ENCODE data around the gene ARHGEF33.

The ARHGEF33 gene

GRCh38 chr2:38968021-38968420, 78.3 kb downstream of the ARHGEF33 start:
- no peak for DNase-seq (ENCODE audit: low spot score)
- H3K36me3 ChIP-seq (ENCODE audit: low read depth), result no peaks in the 10 kb centered on the region
- no peak overlapping the region for H3K4me3 ChIP-seq (ENCODE audit: severe bottlenecking)
- no peaks in the 10 kb centered on the region for H3K4me1 ChIP-seq (ENCODE audit: insufficient read depth, poor library complexity, severe bottlenecking)
- H3K27me3 ChIP-seq (ENCODE audit: insufficient read depth, poor library complexity, severe bottlenecking), result no peaks in the 10 kb centered on the region
- TF ChIP-seq CTCF (IDR thresholded peaks at IDR 0.05; ENCODE audit: poor library complexity, severe bottlenecking), result no peak
- H3K27ac ChIP-seq (ENCODE audit: poor library complexity, severe bottlenecking), result no peak overlapping the region
- H3K9me3 ChIP-seq (ENCODE audit: severe bottlenecking), result no peaks in the 10 kb centered on the region
- ATAC-seq (ENCODE audit: low read depth), result no peak

GRCh38 chr2:38971377-38971776, 81.7 kb downstream of the ARHGEF33 start:
- Histone ChIP-seq H3K27ac (ENCODE audit: poor library complexity, severe bottlenecking) (no peak overlapping the region), H3K4me3 (ENCODE audit: severe bottlenecking) (no peak overlapping the region), H3K9me3 (ENCODE audit: severe bottlenecking) (no peaks in the 10 kb centered on the region), H3K4me1 (ENCODE audit: insufficient read depth, poor library complexity, severe bottlenecking) (no peaks in the 10 kb centered on the region), H3K27me3 (ENCODE audit: insufficient read depth, poor library complexity, severe bottlenecking) (no peaks in the 10 kb centered on the region), H3K36me3 (ENCODE audit: low read depth) (no peaks in the 10 kb centered on the region)
- DNase-seq (ENCODE audit: low spot score) (no peak), ATAC-seq (ENCODE audit: low read depth) (no peak)
- no peak for TF ChIP-seq CTCF (IDR thresholded peaks at IDR 0.05; ENCODE audit: poor library complexity, severe bottlenecking)

- H3K9me3 ChIP-seq (ENCODE audit: severe bottlenecking), result no peaks in the 10 kb centered on the region
- H3K27ac ChIP-seq (ENCODE audit: poor library complexity, severe bottlenecking), result no peak overlapping the region
- no peak for TF ChIP-seq CTCF (IDR thresholded peaks at IDR 0.05; ENCODE audit: poor library complexity, severe bottlenecking)
- no peak overlapping the region for H3K4me3 ChIP-seq (ENCODE audit: severe bottlenecking)
- no peak for DNase-seq (ENCODE audit: low spot score)
- no peak for ATAC-seq (ENCODE audit: low read depth)
- no peaks in the 10 kb centered on the region for H3K27me3 ChIP-seq (ENCODE audit: insufficient read depth, poor library complexity, severe bottlenecking)
- no peaks in the 10 kb centered on the region for H3K4me1 ChIP-seq (ENCODE audit: insufficient read depth, poor library complexity, severe bottlenecking)
- H3K36me3 ChIP-seq (ENCODE audit: low read depth), result no peaks in the 10 kb centered on the region
Measured at GRCh38 chr2:38973266-38973665, 83.6 kb downstream of the ARHGEF33 start.

- H3K36me3 ChIP-seq (ENCODE audit: low read depth), result no peaks in the 10 kb centered on the region
- DNase-seq (ENCODE audit: low spot score) (no peak), ATAC-seq (ENCODE audit: low read depth) (no peak)
- H3K9me3 ChIP-seq (ENCODE audit: severe bottlenecking), result no peaks in the 10 kb centered on the region
- H3K4me1 ChIP-seq (ENCODE audit: insufficient read depth, poor library complexity, severe bottlenecking), result no peaks in the 10 kb centered on the region
- no peak for TF ChIP-seq CTCF (IDR thresholded peaks at IDR 0.05; ENCODE audit: poor library complexity, severe bottlenecking)
- H3K4me3 ChIP-seq (ENCODE audit: severe bottlenecking), result no peak overlapping the region
- H3K27me3 ChIP-seq (ENCODE audit: insufficient read depth, poor library complexity, severe bottlenecking), result no peaks in the 10 kb centered on the region
- H3K27ac ChIP-seq (ENCODE audit: poor library complexity, severe bottlenecking), result no peak overlapping the region
Measured at GRCh38 chr2:38975042-38975441, 85.4 kb downstream of the ARHGEF33 start.

- TF ChIP-seq CTCF (IDR thresholded peaks at IDR 0.05; ENCODE audit: poor library complexity, severe bottlenecking), result no peak
- Histone ChIP-seq H3K27me3 (ENCODE audit: insufficient read depth, poor library complexity, severe bottlenecking) (no peaks in the 10 kb centered on the region), H3K9me3 (ENCODE audit: severe bottlenecking) (no peaks in the 10 kb centered on the region), H3K4me1 (ENCODE audit: insufficient read depth, poor library complexity, severe bottlenecking) (no peaks in the 10 kb centered on the region), H3K27ac (ENCODE audit: poor library complexity, severe bottlenecking) (no peak overlapping the region), H3K36me3 (ENCODE audit: low read depth) (no peaks in the 10 kb centered on the region), H3K4me3 (ENCODE audit: severe bottlenecking) (no peak overlapping the region)
- no peak for DNase-seq (ENCODE audit: low spot score)
- ATAC-seq (ENCODE audit: low read depth), result no peak
Measured at GRCh38 chr2:38977047-38977446, 87.4 kb downstream of the ARHGEF33 start.
